Cardiac muscle cell (in vitro differentiated cells and primary cell): ENCODE results near the gene F8A1. TPM values are rescaled to one million over a fixed set of nuclear protein-coding genes. Genes with fewer than 3 reads are reported as not detected.
"Not testable (repeated sequence)": the region's sequence is repeated elsewhere in the genome, so short reads cannot be mapped to it uniquely, and the experiment has no call there.

Source experiments
- DNase-seq, 2 donors: peaks; one replicate each; pipeline versions ENCODE4 v3.0.0 to v3.0.0-alpha.2; 2010 to 2017; ENCODE audit warnings: low read depth in 1 of 2, low spot score in 1 of 2
- H3K27ac ChIP-seq: fragments of 200-600 bp; sonication (generic); 2 replicates; pipeline ENCODE4 v1.5.1; 2016
- H3K27me3 ChIP-seq: fragments of 200-600 bp; sonication (generic); 2 replicates; pipeline ENCODE4 v1.6.0; 2016; ENCODE audit warnings: control low read depth
- H3K36me3 ChIP-seq: fragments of 200-600 bp; sonication (generic); 2 replicates; pipeline ENCODE4 v1.5.1; 2016; ENCODE audit warnings: control low read depth
- H3K4me1 ChIP-seq: fragments of 200-600 bp; sonication (generic); 2 replicates; pipeline ENCODE4 v1.8.1; 2017; ENCODE audit warnings: low read depth, mild to moderate bottlenecking, mixed run types
- H3K4me3 ChIP-seq: fragments of 200-600 bp; sonication (generic); 2 replicates; pipeline ENCODE4 v1.5.1; 2016; ENCODE audit warnings: mild to moderate bottlenecking
- H3K9me3 ChIP-seq: fragments of 200-600 bp; sonication (generic); 2 replicates; pipeline ENCODE4 v1.5.1; 2017; ENCODE audit warnings: low read depth, mild to moderate bottlenecking, control low read depth
- CTCF ChIP-seq: IDR thresholded peaks from 2 replicates; pipeline ENCODE4 v1.5.1; 2012; ENCODE audit warnings: low read depth, mild to moderate bottlenecking, low read length
- polyA plus RNA-seq: library from polyadenylated mRNA; unstranded; fragments of >200 nt; fragmentation: Nextera tagmentation; extraction: Ambion mirVana; gene quantifications from 2 replicates; pipeline ENCODE4 v1.2.1, GENCODE V29; 2016
- total RNA-seq: library from RNA; depleted of rRNA; stranded (reverse); fragments of >200 nt; gene quantifications from 2 replicates; pipeline ENCODE4 v1.2.3, GENCODE V29; 2016

F8A1 gene
- total RNA-seq (16.0 and 16.8 TPM in 2 replicates), polyA plus RNA-seq (39.0 and 42.8 TPM in 2 replicates)

- H3K36me3 ChIP-seq, H3K4me1 ChIP-seq, DNase-seq, H3K27me3 ChIP-seq, H3K4me3 ChIP-seq, H3K9me3 ChIP-seq, H3K27ac ChIP-seq: not testable (repeated sequence)
Observed at GRCh38 chrX:154886069-154886788, at the start of gene F8A1. TSS of gene F8A1 (plus strand) at chrX:154886355. CDS start at chrX:154886375, 20 bp downstream.

- Histone ChIP-seq H3K36me3 (no peaks in the 10 kb centered on the region), H3K27ac (no peak overlapping the region), H3K9me3 (no peaks in the 10 kb centered on the region), H3K4me3 (no peak overlapping the region), H3K4me1 (no peaks in the 10 kb centered on the region), H3K27me3 (no peaks in the 10 kb centered on the region)
- TF ChIP-seq CTCF = peak; percentile 36
- DNase-seq = peak; percentile 4 to 75
Observed at GRCh38 chrX:154840856-154841255, 45.3 kb upstream of the F8A1 start.

GRCh38 chrX:154850957-154851611 lies 35.1 kb upstream of the F8A1 start:
- H3K36me3 ChIP-seq = no peaks in the 10 kb centered on the region
- H3K27ac ChIP-seq = no peak overlapping the region
- TF ChIP-seq CTCF = no peak
- no peak for DNase-seq
- no peak overlapping the region for H3K4me3 ChIP-seq
- no peaks in the 10 kb centered on the region for H3K9me3 ChIP-seq
- no peaks in the 10 kb centered on the region for H3K4me1 ChIP-seq
- no peaks in the 10 kb centered on the region for H3K27me3 ChIP-seq

GRCh38 chrX:154855256-154855655 lies 30.9 kb upstream of the F8A1 start:
- peak in 1 of 2 donors; percentile 65 for DNase-seq

GRCh38 chrX:154868522-154868921 lies 17.6 kb upstream of the F8A1 start:
- DNase-seq = not testable (repeated sequence)

More at GRCh38 chrX:154855256-154855655, 30.9 kb upstream of the F8A1 start:
- Histone ChIP-seq H3K9me3 (no peaks in the 10 kb centered on the region), H3K4me1 (no peaks in the 10 kb centered on the region), H3K27me3 (no peaks in the 10 kb centered on the region), H3K4me3 (no peak overlapping the region), H3K36me3 (no peaks in the 10 kb centered on the region), H3K27ac (no peak overlapping the region)
- TF ChIP-seq CTCF = no peak

GRCh38 chrX:154873329-154873728 lies 12.8 kb upstream of the F8A1 start:
- no peak overlapping the region for H3K27ac ChIP-seq
- TF ChIP-seq CTCF = no peak
- H3K27me3 ChIP-seq = no peaks in the 10 kb centered on the region
- DNase-seq = no peak
- no peaks in the 10 kb centered on the region for H3K4me1 ChIP-seq
- no peaks in the 10 kb centered on the region for H3K36me3 ChIP-seq
- no peaks in the 10 kb centered on the region for H3K9me3 ChIP-seq
- no peak overlapping the region for H3K4me3 ChIP-seq

More at GRCh38 chrX:154868522-154868921, 17.6 kb upstream of the F8A1 start:
- not testable (repeated sequence) for H3K9me3 ChIP-seq, H3K27me3 ChIP-seq, H3K27ac ChIP-seq, H3K4me1 ChIP-seq, H3K36me3 ChIP-seq, H3K4me3 ChIP-seq

- not testable (repeated sequence) for H3K9me3 ChIP-seq, H3K4me3 ChIP-seq, H3K27ac ChIP-seq, H3K4me1 ChIP-seq, H3K36me3 ChIP-seq, H3K27me3 ChIP-seq, DNase-seq
Observed at GRCh38 chrX:154884069-154884468, 2.1 kb upstream of the F8A1 start.

GRCh38 chrX:154885057-154885456 lies 1.1 kb upstream of the F8A1 start:
- H3K36me3 ChIP-seq, H3K4me3 ChIP-seq, H3K9me3 ChIP-seq, DNase-seq, H3K4me1 ChIP-seq, H3K27me3 ChIP-seq, H3K27ac ChIP-seq: not testable (repeated sequence)

- H3K4me3 ChIP-seq, H3K9me3 ChIP-seq, H3K36me3 ChIP-seq, DNase-seq, H3K27me3 ChIP-seq, H3K4me1 ChIP-seq, H3K27ac ChIP-seq: not testable (repeated sequence)
Observed at GRCh38 chrX:154885549-154885948, 606 bp upstream of the F8A1 start.

- not testable (repeated sequence) for H3K27me3 ChIP-seq
Observed at GRCh38 chrX:154886789-154887221, 650 bp downstream of the F8A1 start.

More at GRCh38 chrX:154886789-154887221, 650 bp downstream of the F8A1 start:
- not testable (repeated sequence) for H3K27ac ChIP-seq, H3K9me3 ChIP-seq, H3K4me1 ChIP-seq, H3K4me3 ChIP-seq, DNase-seq, H3K36me3 ChIP-seq
